SK-N-SH (cell line): ENCODE data around the gene DYNC1LI2. TPM values are rescaled to one million over a fixed set of nuclear protein-coding genes. Genes with fewer than 3 reads are reported as not detected.

Experiments
- CTCF ChIA-PET: fragments of 300-600, 350-600 bp; formaldehyde crosslinking; extraction: SDS; loops from one replicate; lab custom pipeline; 2021; lab: Yijun Ruan, JAX
- POLR2A ChIA-PET: fragments of 350-600 bp; sonication (Branson Sonifier 250); formaldehyde crosslinking; extraction: SDS; loops from one replicate; lab custom pipeline; 2020; ENCODE audit warnings: antibody characterized with exemption, inconsistent platforms; lab: Yijun Ruan, JAX
- DNase-seq: peaks from one replicate; pipeline ENCODE4 v3.0.0; 2012
- H2AFZ ChIP-seq: fragments of 200-600 bp; sonication (generic); 2 replicates; pipeline ENCODE4 v1.8.1; 2016; ENCODE audit warnings: antibody characterized with exemption, mild to moderate bottlenecking, low read depth
- H3F3A ChIP-seq: fragments of 200-600 bp; sonication (generic); replicated peaks from 2 replicates; pipeline ENCODE3; 2016; ENCODE audit warnings: antibody characterized with exemption, mild to moderate bottlenecking; ENCODE audit not compliant: insufficient read depth
- H3K27ac ChIP-seq, 2 experiments: fragments of 200-500 bp in 1 of 2; fragments of 200-600 bp in 1 of 2; sonication (Bioruptor generic) in 1 of 2; sonication (generic), shearing (Covaris generic) in 1 of 2; 2 replicates each; pipeline versions ENCODE4 v1.5.1 to v1.6.1; 2014 to 2016; ENCODE audit warnings: low read depth in 2 of 2, inconsistent platforms in 1 of 2, low read length in 1 of 2, mild to moderate bottlenecking in 1 of 2, mixed read lengths in 1 of 2
- H3K27me3 ChIP-seq: fragments of 200-600 bp; sonication (generic), shearing (Covaris generic); 2 replicates; pipeline ENCODE4 v1.6.1; 2016; ENCODE audit warnings: mixed run types; ENCODE audit not compliant: insufficient read depth
- H3K36me3 ChIP-seq, 2 experiments: fragments of 200-500 bp in 1 of 2; fragments of 200-600 bp in 1 of 2; sonication (Bioruptor generic) in 1 of 2; sonication (generic) in 1 of 2; replicated peaks in 1 of 2; 2 replicates each; pipeline versions ENCODE3 to v1.5.1; 2014 to 2016; ENCODE audit warnings: low read length in 1 of 2, mild to moderate bottlenecking in 1 of 2; ENCODE audit not compliant: insufficient read depth in 2 of 2, control insufficient read depth in 1 of 2
- H3K4me1 ChIP-seq, 2 experiments: fragments of 200-500 bp in 1 of 2; fragments of 200-600 bp in 1 of 2; sonication (Bioruptor generic) in 1 of 2; sonication (generic), shearing (Covaris generic) in 1 of 2; 2 replicates each; pipeline versions ENCODE4 v1.5.1 to v1.6.1; 2014 to 2016; ENCODE audit warnings: low read depth in 1 of 2, low read length in 1 of 2, mixed run types in 1 of 2; ENCODE audit not compliant: insufficient read depth in 2 of 2, control insufficient read depth in 1 of 2
- H3K4me2 ChIP-seq: fragments of 200-600 bp; sonication (generic), shearing (Covaris generic); 2 replicates; pipeline ENCODE4 v1.6.1; 2017; ENCODE audit warnings: mixed run types
- H3K4me3 ChIP-seq, 2 experiments: fragments of 200-500 bp in 1 of 2; fragments of 200-600 bp in 1 of 2; sonication (Bioruptor generic) in 1 of 2; sonication (generic), shearing (Covaris generic) in 1 of 2; 2 replicates each; pipeline versions ENCODE4 v1.5.1 to v1.8.1; 2014 to 2016; ENCODE audit warnings: low read depth in 2 of 2, inconsistent platforms in 1 of 2, low read length in 1 of 2, mild to moderate bottlenecking in 1 of 2, mixed read lengths in 1 of 2, moderate library complexity in 1 of 2
- H3K79me2 ChIP-seq: fragments of 200-600 bp; sonication (generic); 2 replicates; pipeline ENCODE4 v1.8.1; 2017; ENCODE audit warnings: mild to moderate bottlenecking; ENCODE audit not compliant: insufficient read depth
- H3K9ac ChIP-seq: fragments of 200-600 bp; sonication (generic); 2 replicates; pipeline ENCODE4 v1.6.1; 2017; ENCODE audit warnings: mixed run types
- H3K9me2 ChIP-seq: fragments of 200-600 bp; sonication (generic); 2 replicates; pipeline ENCODE4 v1.6.1; 2017; ENCODE audit warnings: mixed run types
- H3K9me3 ChIP-seq: fragments of 200-600 bp; sonication (generic); 2 replicates; pipeline ENCODE4 v1.6.1; 2017; ENCODE audit warnings: mixed run types, mild to moderate bottlenecking, moderate library complexity
- H4K20me1 ChIP-seq: fragments of 200-600 bp; sonication (generic); 2 replicates; pipeline ENCODE4 v1.6.1; 2017; ENCODE audit warnings: mild to moderate bottlenecking, mixed run types; ENCODE audit not compliant: insufficient read depth
- CHD2 ChIP-seq: fragments of 150-350 bp; IDR thresholded peaks from 2 replicates; pipeline ENCODE4 v1.6.1; 2018; ENCODE audit warnings: low read length; ENCODE audit not compliant: partially characterized antibody
- ELF1 ChIP-seq: IDR thresholded peaks from 2 replicates; pipeline ENCODE4 v1.4.0; 2012
- EZH2phosphoT487 ChIP-seq: fragments of 200-600 bp; sonication (generic); IDR thresholded peaks from 2 replicates; pipeline ENCODE4 v1.6.1; 2017; ENCODE audit warnings: low read depth, mixed run types, mild to moderate bottlenecking, antibody characterized with exemption, moderate library complexity, borderline replicate concordance
- FOSL2 ChIP-seq: IDR thresholded peaks from 2 replicates; pipeline ENCODE4 v1.4.0; 2012; ENCODE audit warnings: low read depth, mild to moderate bottlenecking, moderate library complexity, borderline replicate concordance
- FOXM1 ChIP-seq: IDR thresholded peaks from 2 replicates; pipeline ENCODE4 v1.4.0; 2012; ENCODE audit warnings: low read depth, mild to moderate bottlenecking
- GATA2 ChIP-seq: sonication (generic); formaldehyde crosslinking; IDR thresholded peaks from 2 replicates; pipeline ENCODE4 v1.5.0; 2020; ENCODE audit warnings: mild to moderate bottlenecking, missing genetic modification reagents
- JUND ChIP-seq: IDR thresholded peaks from 2 replicates; pipeline ENCODE4 v1.4.0; 2012
- MEF2A ChIP-seq: IDR thresholded peaks from 2 replicates; pipeline ENCODE4 v1.4.0; 2012; ENCODE audit warnings: low read depth, borderline replicate concordance
- NRF1 ChIP-seq: IDR thresholded peaks from 2 replicates; pipeline ENCODE4 v1.6.1; 2012; ENCODE audit warnings: low read depth, mild to moderate bottlenecking, low read length
- POLR2AphosphoS5 ChIP-seq: IDR thresholded peaks from 2 replicates; pipeline ENCODE4 v1.6.1; 2012; ENCODE audit warnings: low read depth, low read length
- RAD21 ChIP-seq: IDR thresholded peaks from 2 replicates; pipeline ENCODE4 v1.6.1; 2012; ENCODE audit warnings: mild to moderate bottlenecking, low read length
- RCOR1 ChIP-seq: fragments of 150-350 bp; IDR thresholded peaks from 2 replicates; pipeline ENCODE4 v1.6.1; 2017; ENCODE audit warnings: antibody characterized with exemption, low read length
- RFX5 ChIP-seq: IDR thresholded peaks from 2 replicates; pipeline ENCODE4 v1.6.1; 2012; ENCODE audit warnings: mild to moderate bottlenecking, improper control_type of control experiment, low read length
- SMC3 ChIP-seq: IDR thresholded peaks from 2 replicates; pipeline ENCODE4 v1.6.1; 2012; ENCODE audit warnings: low read depth, low read length, improper control_type of control experiment
- YY1 ChIP-seq: IDR thresholded peaks from 2 replicates; pipeline ENCODE4 v1.4.0; 2012; ENCODE audit warnings: low read depth, mild to moderate bottlenecking
- WGBS: methylation state at CpG from one replicate; pipeline ENCODE4 v1.1.6; 2017; ENCODE audit warnings: low lambda C conversion rate; 5-methylcytosine and 5-hydroxymethylcytosine counted together
- polyA plus RNA-seq, 3 experiments: library from polyadenylated mRNA; depleted of rRNA; stranded (reverse); fragments of >200 nt; gene quantifications; 2 replicates each; pipeline ENCODE4 v1.2.3, GENCODE V29; 2012
- TF ChIP-seq, protein P1 (sequence below): fragments of 200-600 bp; sonication (generic); IDR thresholded peaks from 2 replicates; pipeline ENCODE4 v1.6.1; 2017; ENCODE audit warnings: antibody characterized with exemption, mild to moderate bottlenecking, moderate library complexity
- TF ChIP-seq, protein P2 (sequence below): IDR thresholded peaks from 2 replicates; pipeline ENCODE4 v1.6.1; 2012; ENCODE audit warnings: mild to moderate bottlenecking, low read depth, low read length, moderate library complexity
- TF ChIP-seq, protein P3 (sequence below): IDR thresholded peaks from 2 replicates; pipeline ENCODE4 v1.4.0; 2012; ENCODE audit warnings: low read depth, borderline replicate concordance
- TF ChIP-seq, protein P4 (sequence below): IDR thresholded peaks from 2 replicates; pipeline ENCODE4; 2012

DYNC1LI2 gene
- polyA plus RNA-seq, 1 of the 3 experiments (the other 2 are of a cell fraction): 33.1 TPM

- CTCF ChIA-PET: interaction anchor here (0.9 to 3.7 kb wide), 9 partner anchors 18 to 170 kb away, joined by 3 to 17 read pairs (median 5); partner anchors contain the start of gene NAE1
- no peak for TF ChIP-seq JUND
- TF ChIP-seq POLR2AphosphoS5: no peak
- no peak for TF ChIP-seq RCOR1
- TF ChIP-seq, protein P1, sequence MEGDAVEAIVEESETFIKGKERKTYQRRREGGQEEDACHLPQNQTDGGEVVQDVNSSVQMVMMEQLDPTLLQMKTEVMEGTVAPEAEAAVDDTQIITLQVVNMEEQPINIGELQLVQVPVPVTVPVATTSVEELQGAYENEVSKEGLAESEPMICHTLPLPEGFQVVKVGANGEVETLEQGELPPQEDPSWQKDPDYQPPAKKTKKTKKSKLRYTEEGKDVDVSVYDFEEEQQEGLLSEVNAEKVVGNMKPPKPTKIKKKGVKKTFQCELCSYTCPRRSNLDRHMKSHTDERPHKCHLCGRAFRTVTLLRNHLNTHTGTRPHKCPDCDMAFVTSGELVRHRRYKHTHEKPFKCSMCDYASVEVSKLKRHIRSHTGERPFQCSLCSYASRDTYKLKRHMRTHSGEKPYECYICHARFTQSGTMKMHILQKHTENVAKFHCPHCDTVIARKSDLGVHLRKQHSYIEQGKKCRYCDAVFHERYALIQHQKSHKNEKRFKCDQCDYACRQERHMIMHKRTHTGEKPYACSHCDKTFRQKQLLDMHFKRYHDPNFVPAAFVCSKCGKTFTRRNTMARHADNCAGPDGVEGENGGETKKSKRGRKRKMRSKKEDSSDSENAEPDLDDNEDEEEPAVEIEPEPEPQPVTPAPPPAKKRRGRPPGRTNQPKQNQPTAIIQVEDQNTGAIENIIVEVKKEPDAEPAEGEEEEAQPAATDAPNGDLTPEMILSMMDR: no peak
- TF ChIP-seq, protein P2, sequence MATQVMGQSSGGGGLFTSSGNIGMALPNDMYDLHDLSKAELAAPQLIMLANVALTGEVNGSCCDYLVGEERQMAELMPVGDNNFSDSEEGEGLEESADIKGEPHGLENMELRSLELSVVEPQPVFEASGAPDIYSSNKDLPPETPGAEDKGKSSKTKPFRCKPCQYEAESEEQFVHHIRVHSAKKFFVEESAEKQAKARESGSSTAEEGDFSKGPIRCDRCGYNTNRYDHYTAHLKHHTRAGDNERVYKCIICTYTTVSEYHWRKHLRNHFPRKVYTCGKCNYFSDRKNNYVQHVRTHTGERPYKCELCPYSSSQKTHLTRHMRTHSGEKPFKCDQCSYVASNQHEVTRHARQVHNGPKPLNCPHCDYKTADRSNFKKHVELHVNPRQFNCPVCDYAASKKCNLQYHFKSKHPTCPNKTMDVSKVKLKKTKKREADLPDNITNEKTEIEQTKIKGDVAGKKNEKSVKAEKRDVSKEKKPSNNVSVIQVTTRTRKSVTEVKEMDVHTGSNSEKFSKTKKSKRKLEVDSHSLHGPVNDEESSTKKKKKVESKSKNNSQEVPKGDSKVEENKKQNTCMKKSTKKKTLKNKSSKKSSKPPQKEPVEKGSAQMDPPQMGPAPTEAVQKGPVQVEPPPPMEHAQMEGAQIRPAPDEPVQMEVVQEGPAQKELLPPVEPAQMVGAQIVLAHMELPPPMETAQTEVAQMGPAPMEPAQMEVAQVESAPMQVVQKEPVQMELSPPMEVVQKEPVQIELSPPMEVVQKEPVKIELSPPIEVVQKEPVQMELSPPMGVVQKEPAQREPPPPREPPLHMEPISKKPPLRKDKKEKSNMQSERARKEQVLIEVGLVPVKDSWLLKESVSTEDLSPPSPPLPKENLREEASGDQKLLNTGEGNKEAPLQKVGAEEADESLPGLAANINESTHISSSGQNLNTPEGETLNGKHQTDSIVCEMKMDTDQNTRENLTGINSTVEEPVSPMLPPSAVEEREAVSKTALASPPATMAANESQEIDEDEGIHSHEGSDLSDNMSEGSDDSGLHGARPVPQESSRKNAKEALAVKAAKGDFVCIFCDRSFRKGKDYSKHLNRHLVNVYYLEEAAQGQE: no peak
- TF ChIP-seq MEF2A: no peak
- no peak for TF ChIP-seq RAD21
- TF ChIP-seq FOSL2: no peak
- TF ChIP-seq FOXM1: no peak
- TF ChIP-seq, protein P3, sequence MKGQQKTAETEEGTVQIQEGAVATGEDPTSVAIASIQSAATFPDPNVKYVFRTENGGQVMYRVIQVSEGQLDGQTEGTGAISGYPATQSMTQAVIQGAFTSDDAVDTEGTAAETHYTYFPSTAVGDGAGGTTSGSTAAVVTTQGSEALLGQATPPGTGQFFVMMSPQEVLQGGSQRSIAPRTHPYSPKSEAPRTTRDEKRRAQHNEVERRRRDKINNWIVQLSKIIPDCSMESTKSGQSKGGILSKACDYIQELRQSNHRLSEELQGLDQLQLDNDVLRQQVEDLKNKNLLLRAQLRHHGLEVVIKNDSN: no peak
- no peak for TF ChIP-seq RFX5
- TF ChIP-seq YY1: no peak
- TF ChIP-seq ELF1: no peak
- TF ChIP-seq SMC3: no peak
- TF ChIP-seq CHD2: no peak
- TF ChIP-seq NRF1: no peak
- TF ChIP-seq GATA2 (CRISPR knock-in tag): no peak
- TF ChIP-seq, protein P4, sequence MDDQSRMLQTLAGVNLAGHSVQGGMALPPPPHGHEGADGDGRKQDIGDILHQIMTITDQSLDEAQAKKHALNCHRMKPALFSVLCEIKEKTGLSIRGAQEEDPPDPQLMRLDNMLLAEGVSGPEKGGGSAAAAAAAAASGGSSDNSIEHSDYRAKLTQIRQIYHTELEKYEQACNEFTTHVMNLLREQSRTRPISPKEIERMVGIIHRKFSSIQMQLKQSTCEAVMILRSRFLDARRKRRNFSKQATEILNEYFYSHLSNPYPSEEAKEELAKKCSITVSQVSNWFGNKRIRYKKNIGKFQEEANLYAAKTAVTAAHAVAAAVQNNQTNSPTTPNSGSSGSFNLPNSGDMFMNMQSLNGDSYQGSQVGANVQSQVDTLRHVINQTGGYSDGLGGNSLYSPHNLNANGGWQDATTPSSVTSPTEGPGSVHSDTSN: no peak
- no peak for TF ChIP-seq EZH2phosphoT487
- TF ChIP-seq, all 33 proteins: peak for 0
These were observed 53.4 kb downstream of the DYNC1LI2 start for GRCh38 chr16:66698046-66698445.

More at GRCh38 chr16:66698046-66698445, 53.4 kb downstream of the DYNC1LI2 start:
- H3K4me2 ChIP-seq: no peak overlapping the region
- no peak for DNase-seq
- POLR2A ChIA-PET: no interaction called here
- no peak overlapping the region for H3K27ac ChIP-seq
- no peaks in the 10 kb centered on the region for H3K9me2 ChIP-seq
- no peaks in the 10 kb centered on the region for H3K36me3 ChIP-seq
- no peaks in the 10 kb centered on the region for H3F3A ChIP-seq
- H3K79me2 ChIP-seq: peaks cover 32% of the 10 kb centered on the region
- H2AFZ ChIP-seq: no peak overlapping the region
- 86% methylated on average over 7 of the region's 7 CpGs for WGBS
- no peaks in the 10 kb centered on the region for H3K9me3 ChIP-seq
- H3K4me3 ChIP-seq: no peak overlapping the region
- no peak overlapping the region for H3K9ac ChIP-seq
- no peaks in the 10 kb centered on the region for H3K27me3 ChIP-seq
- H3K4me1 ChIP-seq: peaks cover 6 to 9% of the 10 kb centered on the region in 2 experiments; a peak in 2 of 4 replicates
- H4K20me1 ChIP-seq: no peaks in the 10 kb centered on the region
